ENCODE measurements around the gene TMEM43. TPM values are rescaled to one million over a fixed set of nuclear protein-coding genes. Genes with fewer than 3 reads are reported as not detected.

The TMEM43 gene
- total and polyA plus RNA-seq, 2 of the 13 experiments (the other 11 are each of a cell fraction or from before 2014, with no cell fraction given), result 48.9 to 50.5 TPM

DNA sequence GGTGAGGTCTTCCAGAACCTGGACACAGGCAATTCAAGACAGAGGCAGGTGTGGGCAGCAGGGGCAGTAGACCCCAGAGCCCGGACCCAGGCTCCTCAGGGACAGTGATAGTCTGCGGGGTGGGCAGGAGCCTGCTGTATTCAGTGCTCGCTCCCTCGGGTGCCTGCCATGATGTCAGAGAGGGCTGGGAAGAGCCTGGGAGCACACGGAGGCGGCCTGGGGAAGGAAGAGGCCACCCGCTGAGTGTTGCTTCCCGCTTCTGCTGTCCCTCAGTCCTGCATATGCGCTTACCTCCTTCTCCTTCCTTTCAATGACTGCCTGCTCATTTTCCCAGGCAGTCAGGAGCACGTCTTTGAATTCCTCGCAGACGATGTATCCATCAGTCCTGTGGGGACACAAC is 22.8 kb downstream of the TMEM43 start:
- ATAC-seq, result no peak
- no peak for DNase-seq (ENCODE audit: low spot score)
- TF ChIP-seq GFI1 (CRISPR knock-in tag; IDR thresholded peaks at IDR 0.05; ENCODE audit: borderline replicate concordance) (no peak), ARID2 (CRISPR knock-in tag; IDR thresholded peaks at IDR 0.05; ENCODE audit: borderline replicate concordance) (no peak), ZNF720 (CRISPR knock-in tag; IDR thresholded peaks at IDR 0.05) (no peak)
- TF ChIP-seq, protein P1, sequence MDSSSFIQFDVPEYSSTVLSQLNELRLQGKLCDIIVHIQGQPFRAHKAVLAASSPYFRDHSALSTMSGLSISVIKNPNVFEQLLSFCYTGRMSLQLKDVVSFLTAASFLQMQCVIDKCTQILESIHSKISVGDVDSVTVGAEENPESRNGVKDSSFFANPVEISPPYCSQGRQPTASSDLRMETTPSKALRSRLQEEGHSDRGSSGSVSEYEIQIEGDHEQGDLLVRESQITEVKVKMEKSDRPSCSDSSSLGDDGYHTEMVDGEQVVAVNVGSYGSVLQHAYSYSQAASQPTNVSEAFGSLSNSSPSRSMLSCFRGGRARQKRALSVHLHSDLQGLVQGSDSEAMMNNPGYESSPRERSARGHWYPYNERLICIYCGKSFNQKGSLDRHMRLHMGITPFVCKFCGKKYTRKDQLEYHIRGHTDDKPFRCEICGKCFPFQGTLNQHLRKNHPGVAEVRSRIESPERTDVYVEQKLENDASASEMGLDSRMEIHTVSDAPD (CRISPR knock-in tag; IDR thresholded peaks at IDR 0.05), result no peak
- no peaks in the 10 kb centered on the region; the same call in 1 of the 2 replicates for H4K20me1 ChIP-seq (ENCODE audit: insufficient read depth, low read length)
- in situ Hi-C loops (cut with HindIII; ENCODE audit: extremely low pct_ligation_motif_present, low pct_unique_long_range_greater_than_20kb) (no loop called here), intact Hi-C loops (cut with micrococcal nuclease; ENCODE audit: unreplicated experiment) (no loop called here)
- BruUV-seq (replicated peaks), result no TSS peak
- no peak overlapping the region for H3K9ac ChIP-seq (ENCODE audit: insufficient read depth, low read depth, low read length)
- CTCF ChIA-PET (ENCODE audit: low intra/inter-chr PET ratio, low total read pairs), result no interaction called here
- 98% methylated on average over 11 of the region's 12 CpGs for WGBS (ENCODE audit: low lambda C conversion rate)
- H2AFZ ChIP-seq (ENCODE audit: low read length), result no peak overlapping the region
- no peak for FAIRE-seq
- peaks cover 20% of the 10 kb centered on the region for H3K4me1 ChIP-seq (ENCODE audit: insufficient read depth, low read length)
- no peaks in the 10 kb centered on the region for H3K79me2 ChIP-seq (ENCODE audit: insufficient read depth, low read length)
- no peak overlapping the region for H3K4me2 ChIP-seq (ENCODE audit: low read depth, low read length)
- no peak overlapping the region for H3K27ac ChIP-seq (ENCODE audit: extremely low read length, insufficient read depth, low read length)
- POLR2A ChIA-PET, result no interaction called here
- H3K9me3 ChIP-seq (ENCODE audit: low read length), result no peaks in the 10 kb centered on the region
- no peak overlapping the region for H3K4me3 ChIP-seq (replicated peaks in 1 of 3; ENCODE audit: insufficient read depth in 1 of 3, low read depth in 2 of 3, low read length in 3 of 3)
- peaks cover 21 to 31% of the 10 kb centered on the region in 2 experiments; a peak in 4 of 5 replicates for H3K36me3 ChIP-seq (replicated peaks in 1 of 2; ENCODE audit: control insufficient read depth in 1 of 2, insufficient read depth in 2 of 2, low read length in 2 of 2)
- no peaks in the 10 kb centered on the region for H3K27me3 ChIP-seq (ENCODE audit: control insufficient read depth in 1 of 2, insufficient read depth in 2 of 2, low read length in 2 of 2)

GRCh38 chr3:14148041-14148985 is 23.5 kb downstream of the TMEM43 start:
- no peaks in the 10 kb centered on the region; the same call in 1 of the 2 replicates for H4K20me1 ChIP-seq (ENCODE audit: insufficient read depth, low read length)
- in situ Hi-C loops (cut with HindIII; ENCODE audit: extremely low pct_ligation_motif_present, low pct_unique_long_range_greater_than_20kb), result no loop called here
- no TSS peak for BruUV-seq (replicated peaks)
- intact Hi-C loops (cut with micrococcal nuclease; ENCODE audit: unreplicated experiment), result no loop called here
- no peak overlapping the region for H3K9ac ChIP-seq (ENCODE audit: insufficient read depth, low read depth, low read length)
- no peak overlapping the region for H2AFZ ChIP-seq (ENCODE audit: low read length)
- ATAC-seq (peak; percentile 64), DNase-seq (ENCODE audit: low spot score) (peak; percentile 16), FAIRE-seq (no peak)
- no peaks in the 10 kb centered on the region for H3K79me2 ChIP-seq (ENCODE audit: insufficient read depth, low read length)
- no peaks in the 10 kb centered on the region for H3K27me3 ChIP-seq (ENCODE audit: control insufficient read depth in 1 of 2, insufficient read depth in 2 of 2, low read length in 2 of 2)
- H3K4me3 ChIP-seq (replicated peaks in 1 of 3; ENCODE audit: insufficient read depth in 1 of 3, low read depth in 2 of 3, low read length in 3 of 3), result no peak overlapping the region
- ChIA-PET POLR2A (interaction anchor here (1.1 kb wide), 1 partner anchor 31 kb away, joined by 3 read pairs; the partner anchor contains the start of gene LSM3), CTCF (ENCODE audit: low intra/inter-chr PET ratio, low total read pairs) (no interaction called here)
- H3K9me3 ChIP-seq (ENCODE audit: low read length), result no peaks in the 10 kb centered on the region
- TF ChIP-seq AGO2 (optimal IDR thresholded peaks at IDR 0.05; ENCODE audit: low read depth, low read length) (peak; percentile 71), ZNF670 (CRISPR knock-in tag; IDR thresholded peaks at IDR 0.05; ENCODE audit: borderline replicate concordance) (no peak)
- no peak overlapping the region for H3K27ac ChIP-seq (ENCODE audit: extremely low read length, insufficient read depth, low read length)
- peaks cover 21 to 35% of the 10 kb centered on the region in 2 experiments; a peak in 4 of 5 replicates for H3K36me3 ChIP-seq (replicated peaks in 1 of 2; ENCODE audit: control insufficient read depth in 1 of 2, insufficient read depth in 2 of 2, low read length in 2 of 2)
- H3K4me1 ChIP-seq (ENCODE audit: insufficient read depth, low read length), result peaks cover 20% of the 10 kb centered on the region
- H3K4me2 ChIP-seq (ENCODE audit: low read depth, low read length), result no peak overlapping the region
- WGBS (ENCODE audit: low lambda C conversion rate), result 93% methylated on average over 18 of the region's 28 CpGs
